Inferior parietal cortex (tissue), 1 donor: ENCODE measurements around the gene CAPRIN1.

Experiments
- DNase-seq: peaks from one replicate; pipeline ENCODE4 v3.0.0-alpha.2; 2016; ENCODE audit errors: extremely low spot score

The CAPRIN1 gene

GRCh38 chr11:34145847-34146381 lies 94.4 kb downstream of the CAPRIN1 start:
- DNase-seq: no peak

DNA sequence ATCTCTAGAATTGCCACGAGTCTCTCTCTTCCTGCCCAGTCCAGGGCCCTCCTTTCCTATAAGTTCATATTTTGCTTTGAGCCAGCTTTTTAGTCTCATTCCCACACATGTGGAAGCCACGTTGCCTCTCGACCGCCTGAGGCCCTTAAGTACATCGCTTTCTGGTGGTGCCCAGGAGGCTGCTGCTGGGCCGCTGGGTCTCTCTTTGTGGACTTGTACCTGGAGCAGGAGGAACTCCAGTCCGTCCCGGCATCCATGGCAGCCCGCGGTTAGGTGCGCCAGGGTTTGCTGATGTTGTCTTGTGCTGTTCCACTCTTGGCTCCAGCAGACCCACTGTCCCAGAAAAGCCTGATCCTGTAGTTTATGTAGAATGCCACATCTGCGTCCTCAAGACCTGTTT lies 94.9 kb downstream of the CAPRIN1 start:
- DNase-seq: no peak

- DNase-seq: no peak
Measured at GRCh38 chr11:34146866-34147265, 95.3 kb downstream of the CAPRIN1 start.

DNA sequence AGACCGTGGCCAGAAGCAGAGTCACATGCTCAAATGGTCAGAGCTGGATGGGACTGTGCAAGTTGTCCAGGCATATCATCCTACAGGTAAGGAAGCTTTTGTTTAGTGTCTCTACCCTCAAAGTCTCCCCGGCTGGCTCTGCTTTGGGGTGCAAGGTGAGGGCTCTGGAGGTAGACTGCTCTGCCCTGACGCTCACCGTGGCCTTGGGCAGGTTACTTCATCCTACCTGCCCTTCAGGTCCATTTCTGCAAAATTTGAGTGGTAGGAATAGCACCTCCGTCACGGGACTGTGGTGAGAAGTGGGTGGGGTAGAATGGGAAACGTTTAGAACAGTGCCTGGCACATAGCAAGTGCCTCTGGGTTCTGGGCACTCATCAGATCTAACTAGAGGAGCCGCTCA lies 96.0 kb downstream of the CAPRIN1 start:
- DNase-seq: no peak

DNA sequence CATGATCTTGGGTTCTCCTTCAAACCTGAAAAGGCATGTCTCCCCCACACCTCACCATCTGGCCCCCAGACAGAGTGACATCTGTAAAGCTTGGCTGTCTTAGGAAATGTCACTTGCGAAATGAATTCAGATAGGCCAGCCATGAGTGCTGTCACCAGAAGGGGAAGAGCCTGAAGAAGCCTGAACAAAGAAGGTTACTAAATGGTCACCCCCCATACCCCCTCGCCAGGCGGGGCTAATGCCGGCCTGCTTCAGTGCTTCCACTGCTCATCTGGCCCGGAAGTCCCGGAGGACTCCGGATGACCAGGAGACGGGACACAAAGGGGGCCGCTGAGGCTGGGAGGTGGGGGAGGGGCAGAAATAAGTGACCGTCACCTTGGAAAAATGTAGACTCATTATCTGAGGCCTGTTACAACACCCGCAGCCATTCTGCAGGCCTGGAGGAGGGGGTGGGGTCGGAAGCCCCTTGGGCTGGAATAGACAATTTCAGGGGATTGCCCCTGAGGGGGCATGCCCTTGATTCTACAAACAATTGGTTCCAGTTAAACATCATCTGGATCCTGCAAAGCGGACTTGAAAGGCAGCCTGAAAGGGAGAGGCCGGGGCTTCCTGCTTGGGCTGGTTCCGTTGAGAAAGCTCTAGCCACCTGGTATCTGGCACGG lies 97.1 kb downstream of the CAPRIN1 start:
- no peak for DNase-seq

DNA sequence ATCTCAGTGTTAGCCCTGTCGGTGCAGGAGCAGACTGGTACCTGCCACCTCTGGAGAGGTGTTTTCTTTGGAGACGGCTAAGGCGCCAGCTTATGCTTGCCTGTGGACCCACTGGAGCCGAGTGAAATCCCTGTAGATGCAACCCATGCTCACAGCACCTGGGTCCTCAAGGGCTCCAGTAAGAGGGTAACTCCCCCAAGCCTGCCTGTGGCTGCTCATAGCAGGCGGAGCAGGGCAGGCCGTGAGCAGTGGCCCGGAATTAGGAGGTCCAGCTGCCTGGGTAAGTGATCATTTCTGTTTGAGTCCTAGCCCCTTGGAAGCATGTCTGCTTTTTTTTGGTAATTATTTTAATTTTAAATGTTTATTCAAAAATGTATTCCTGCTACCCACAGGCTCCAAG lies 97.7 kb downstream of the CAPRIN1 start:
- no peak for DNase-seq

GRCh38 chr11:34149786-34150185 lies 98.3 kb downstream of the CAPRIN1 start:
- no peak for DNase-seq

DNA sequence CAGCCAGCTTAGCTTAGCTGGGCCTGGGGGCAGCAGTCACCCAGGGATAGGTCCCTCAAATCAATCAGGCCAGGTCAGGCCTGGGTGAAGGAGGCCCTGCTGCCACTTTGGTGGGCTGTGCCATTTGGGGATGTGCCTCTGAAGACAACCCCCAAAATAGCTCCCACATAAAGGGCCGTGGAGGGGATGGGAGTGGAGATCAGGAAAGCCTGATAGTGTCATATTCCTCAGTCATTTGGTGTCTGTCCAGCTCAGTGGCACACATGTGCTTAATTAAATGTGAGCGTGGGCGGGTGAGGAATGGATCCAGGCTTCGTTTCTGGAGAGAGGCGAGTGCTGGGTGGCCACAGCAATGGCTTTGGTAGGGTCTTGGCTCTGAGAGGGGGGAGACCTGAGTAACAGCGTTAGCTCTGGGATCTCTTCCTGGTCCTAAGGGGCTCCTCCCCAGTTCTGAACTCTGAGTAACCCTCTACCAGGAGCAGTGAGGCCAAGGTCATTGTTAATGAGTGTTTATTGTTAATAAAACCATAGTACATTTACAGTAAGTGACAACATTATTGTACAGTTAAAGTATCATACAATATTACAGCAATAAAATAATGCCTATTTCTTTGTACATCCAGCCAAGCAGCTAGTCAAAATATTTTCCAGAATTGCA lies 99.1 kb downstream of the CAPRIN1 start:
- no peak for DNase-seq
